Measurements from ENCODE around the gene NBPF1. TPM values are rescaled to one million over a fixed set of nuclear protein-coding genes. Genes with fewer than 3 reads are reported as not detected.

Gene NBPF1
- total and polyA plus RNA-seq, 9 of the 15 experiments (the other 6 are each of a cell fraction or from before 2014, with no cell fraction given): 5.2 to 42.6 (median 24.1) TPM

DNA sequence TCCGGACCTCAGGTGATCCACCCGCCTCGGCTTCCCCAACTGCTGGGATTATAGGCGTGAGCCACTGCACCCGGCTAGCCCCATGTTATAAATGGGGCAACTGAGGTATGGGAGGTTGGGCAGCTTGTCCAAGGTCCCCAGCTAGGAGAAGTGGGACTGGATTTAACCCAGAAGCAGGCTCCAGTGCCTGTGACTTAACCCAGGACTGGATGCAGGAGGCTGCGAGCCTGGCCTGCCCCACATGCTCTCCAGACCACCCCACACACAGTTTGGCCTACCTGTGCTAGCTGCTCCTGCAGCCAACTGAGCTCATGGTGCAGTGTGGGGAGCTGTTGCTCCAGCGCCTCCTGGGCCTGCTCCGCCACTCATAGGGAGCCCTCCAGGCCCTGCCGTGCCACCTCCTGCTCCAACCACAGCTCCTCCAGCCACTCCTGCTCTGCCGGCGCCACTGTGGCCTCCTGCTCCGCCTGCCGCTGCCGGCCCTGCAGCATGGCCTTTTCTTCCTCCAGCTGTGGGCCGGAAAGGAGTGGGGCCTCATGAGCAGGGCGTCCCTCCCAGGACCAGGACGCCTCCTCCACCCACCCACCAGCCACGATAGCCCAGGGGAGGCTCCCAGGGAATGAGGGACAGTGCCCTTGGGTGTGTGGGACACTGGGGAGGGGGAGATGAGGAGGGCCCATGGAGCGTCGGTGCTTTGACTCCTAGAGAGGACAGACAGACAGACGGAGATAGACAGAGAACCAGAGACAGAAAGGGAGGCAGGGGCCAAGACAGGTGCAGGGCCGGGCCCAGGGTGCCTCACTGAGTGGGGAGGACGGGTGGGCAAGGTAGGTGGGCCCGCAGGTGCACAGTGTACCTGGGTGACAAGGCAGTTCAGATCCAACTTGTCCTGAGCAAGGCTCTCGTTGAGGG lies 12.4 kb upstream of the NBPF1 start:
- Histone ChIP-seq H3K36me3 (ENCODE audit: control insufficient read depth, insufficient read depth, low read length) (peaks cover 85% of the 10 kb centered on the region), H3K9me1 (ENCODE audit: control insufficient read depth, insufficient read depth, low read length) (peaks cover 5% of the 10 kb centered on the region), H3K79me2 (ENCODE audit: control insufficient read depth, insufficient read depth, low read length) (no peaks in the 10 kb centered on the region), H3K9me3 (replicated peaks; ENCODE audit: control insufficient read depth, insufficient read depth, low read depth, low read length) (no peaks in the 10 kb centered on the region), H3K9ac (ENCODE audit: insufficient read depth in 1 of 2, low read depth in 2 of 2, low read length in 2 of 2) (peak overlapping the region in 1 of 2 experiments; percentile 84; a peak in 2 of 4 replicates), H3K4me2 (ENCODE audit: insufficient read depth, low read length) (no peak overlapping the region), H3K4me1 (replicated peaks in 1 of 2; ENCODE audit: control insufficient read depth in 2 of 2, insufficient read depth in 2 of 2, low read length in 2 of 2) (peaks cover 4 to 36% of the 10 kb centered on the region in 2 experiments; a peak in 3 of 5 replicates), H3K27me3 (ENCODE audit: control insufficient read depth in 2 of 2, insufficient read depth in 2 of 2, low read length in 2 of 2) (no peaks in the 10 kb centered on the region), H3K27ac (ENCODE audit: extremely low read depth, low read depth, low read length) (no peak overlapping the region), H4K20me1 (replicated peaks; ENCODE audit: control insufficient read depth, insufficient read depth, low read length) (peaks cover 15% of the 10 kb centered on the region), H2AFZ (ENCODE audit: low read depth, low read length) (no peak overlapping the region), H3K4me3 (no peak overlapping the region)
- ChIA-PET POLR2A (interaction anchor here (0.6 to 3.8 kb wide), 12 partner anchors 10 to 388 kb away, joined by 3 to 22 read pairs (median 4); no protein-coding TSS in a partner anchor), CTCF (ENCODE audit: low intra/inter-chr PET ratio) (interaction anchor here (0.6 to 1.9 kb wide), 6 partner anchors 12 to 421 kb away, joined by 3 to 20 read pairs (median 8); partner anchors contain the start of gene NBPF1)
- FAIRE-seq (no peak), ATAC-seq (no peak), DNase-seq (ENCODE audit: extremely low read depth in 1 of 4, low spot score in 3 of 4) (peak in 3 of 4 experiments; percentile 46 to 49 (median 47))
- 89% methylated on average over 25 of the region's 25 CpGs for WGBS (ENCODE audit: insufficient coverage, low coverage, missing lambda C conversion rate)
- intact Hi-C loops (cut with micrococcal nuclease) (loop anchor here (1.0 kb wide), 1 partner anchor 19 kb away; no protein-coding TSS in a partner anchor), in situ Hi-C loops (cut with MboI) (loop anchor here (5.0 kb wide), 1 partner anchor 322 kb away; no protein-coding TSS in a partner anchor)
- BruUV-seq (replicated peaks): no TSS peak
- TF ChIP-seq MYNN (IDR thresholded peaks at IDR 0.05) (0 out of 2 replicates have a peak, but pooled peaks have one; percentile 25), MYNN (CRISPR knock-in tag; IDR thresholded peaks at IDR 0.05) (no peak), PYGO2 (tag; IDR thresholded peaks at IDR 0.05) (no peak), JUN (IDR thresholded peaks at IDR 0.05; ENCODE audit: borderline replicate concordance, low read depth, low read length) (no peak), JUN (CRISPR knock-in tag; IDR thresholded peaks at IDR 0.05; ENCODE audit: borderline replicate concordance) (peak; percentile 87; the same call in 1 of the 2 replicates), ZNF507 (tag; conservative IDR thresholded peaks at IDR 0.05) (no peak), FOXJ2 (tag; IDR thresholded peaks at IDR 0.05) (no peak), EP400 (IDR thresholded peaks at IDR 0.05) (no peak), ILK (tag; IDR thresholded peaks at IDR 0.05; ENCODE audit: borderline replicate concordance, low read depth) (no peak), NONO (IDR thresholded peaks at IDR 0.05; ENCODE audit: low read depth in 2 of 2, low read length in 1 of 2) (no peak), SMARCE1 (IDR thresholded peaks at IDR 0.05) (no peak), SNRNP70 (optimal IDR thresholded peaks at IDR 0.05; ENCODE audit: low read depth, low read length) (no peak), KLF16 (IDR thresholded peaks at IDR 0.05) (no peak), E2F4 (CRISPR knock-in tag; IDR thresholded peaks at IDR 0.05; ENCODE audit: low read depth) (no peak), POLR2G (IDR thresholded peaks at IDR 0.05; ENCODE audit: low read depth, low read length) (peak; percentile 88), CEBPG (CRISPR knock-in tag; IDR thresholded peaks at IDR 0.05) (peak; percentile 67), CEBPG (tag; conservative IDR thresholded peaks at IDR 0.05 in 1 of 2, IDR thresholded peaks at IDR 0.05 in 1 of 2) (no peak), TARDBP (IDR thresholded peaks at IDR 0.05) (no peak), ZNF444 (CRISPR knock-in tag; IDR thresholded peaks at IDR 0.05) (no peak)
- TF ChIP-seq, protein P1, sequence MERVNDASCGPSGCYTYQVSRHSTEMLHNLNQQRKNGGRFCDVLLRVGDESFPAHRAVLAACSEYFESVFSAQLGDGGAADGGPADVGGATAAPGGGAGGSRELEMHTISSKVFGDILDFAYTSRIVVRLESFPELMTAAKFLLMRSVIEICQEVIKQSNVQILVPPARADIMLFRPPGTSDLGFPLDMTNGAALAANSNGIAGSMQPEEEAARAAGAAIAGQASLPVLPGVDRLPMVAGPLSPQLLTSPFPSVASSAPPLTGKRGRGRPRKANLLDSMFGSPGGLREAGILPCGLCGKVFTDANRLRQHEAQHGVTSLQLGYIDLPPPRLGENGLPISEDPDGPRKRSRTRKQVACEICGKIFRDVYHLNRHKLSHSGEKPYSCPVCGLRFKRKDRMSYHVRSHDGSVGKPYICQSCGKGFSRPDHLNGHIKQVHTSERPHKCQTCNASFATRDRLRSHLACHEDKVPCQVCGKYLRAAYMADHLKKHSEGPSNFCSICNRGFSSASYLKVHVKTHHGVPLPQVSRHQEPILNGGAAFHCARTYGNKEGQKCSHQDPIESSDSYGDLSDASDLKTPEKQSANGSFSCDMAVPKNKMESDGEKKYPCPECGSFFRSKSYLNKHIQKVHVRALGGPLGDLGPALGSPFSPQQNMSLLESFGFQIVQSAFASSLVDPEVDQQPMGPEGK (CRISPR knock-in tag; IDR thresholded peaks at IDR 0.05; ENCODE audit: borderline replicate concordance): no peak
